Endodermal cell (in vitro differentiated cells): ENCODE measurements around the gene PACS1. TPM values are rescaled to one million over a fixed set of nuclear protein-coding genes. Genes with fewer than 3 reads are reported as not detected.

ENCODE experiments used
- DNase-seq: peaks from one replicate; pipeline ENCODE4 v3.0.0-alpha.2; 2017
- H3K27ac ChIP-seq: 2 replicates; pipeline ENCODE4 v1.5.1; 2013; ENCODE audit warnings: mild to moderate bottlenecking, low read depth, low read length, moderate library complexity
- H3K27me3 ChIP-seq: 2 replicates; pipeline ENCODE4 v1.6.1; 2013; ENCODE audit warnings: mild to moderate bottlenecking, low read length, moderate library complexity; ENCODE audit not compliant: insufficient read depth, control insufficient read depth, poor library complexity, severe bottlenecking
- H3K36me3 ChIP-seq: 2 replicates; pipeline ENCODE4 v1.7.0; 2013; ENCODE audit warnings: mild to moderate bottlenecking, low read length, moderate library complexity; ENCODE audit not compliant: control insufficient read depth, insufficient read depth
- H3K4me1 ChIP-seq: one replicate; pipeline ENCODE4 v1.7.0; 2013; ENCODE audit warnings: low read length; ENCODE audit not compliant: control insufficient read depth, insufficient read depth
- H3K4me3 ChIP-seq: 2 replicates; pipeline ENCODE4 v1.5.1; 2013; ENCODE audit warnings: mild to moderate bottlenecking, low read length, moderate library complexity
- H3K9ac ChIP-seq: 2 replicates; pipeline ENCODE4 v1.6.1; 2013; ENCODE audit warnings: mild to moderate bottlenecking, low read length, moderate library complexity; ENCODE audit not compliant: poor library complexity, severe bottlenecking; ENCODE audit errors: extremely low read depth
- H3K9me3 ChIP-seq: 2 replicates; pipeline ENCODE4 v1.6.1; 2013; ENCODE audit warnings: mild to moderate bottlenecking, low read length, moderate library complexity; ENCODE audit not compliant: control insufficient read depth
- H3K27ac Mint-ChIP-seq: 2 replicates; pipeline ENCODE4 v1.8.0; 2020; ENCODE audit warnings: mixed read lengths
- H3K27me3 Mint-ChIP-seq: 2 replicates; pipeline ENCODE4 v1.8.0; 2021; ENCODE audit warnings: mild to moderate bottlenecking, mixed read lengths; ENCODE audit not compliant: insufficient read depth
- H3K36me3 Mint-ChIP-seq: 2 replicates; pipeline ENCODE4 v1.8.0; 2020; ENCODE audit warnings: low read depth, mixed read lengths
- H3K4me1 Mint-ChIP-seq: 2 replicates; pipeline ENCODE4 v1.8.0; 2020; ENCODE audit warnings: mixed read lengths
- H3K4me3 Mint-ChIP-seq: 2 replicates; pipeline ENCODE4 v1.8.0; 2020; ENCODE audit warnings: mild to moderate bottlenecking, moderate library complexity, mixed read lengths
- H3K9me3 Mint-ChIP-seq: 2 replicates; pipeline ENCODE4 v1.8.0; 2020; ENCODE audit warnings: mild to moderate bottlenecking, mixed read lengths
- WGBS, 2 experiments: methylation state at CpG; one replicate each; pipeline versions ENCODE4 v1.1.5 to v1.1.7; 2013; ENCODE audit warnings: missing lambda C conversion rate in 2 of 2, mixed read lengths in 1 of 2; ENCODE audit not compliant: insufficient coverage in 1 of 2, insufficient read length in 1 of 2; 5-methylcytosine and 5-hydroxymethylcytosine counted together
- total RNA-seq, 2 donors: library from RNA; stranded (reverse); fragmentation: NEBNext Ultra II Directional in 1 of 2; extraction: Animal tissue kit (Norgen Biotek cat#: 25700) in 1 of 2; gene quantifications; 2 replicates in 1 of 2; 3 replicates in 1 of 2; pipeline ENCODE4 v1.2.1, GENCODE V29; 2021
- TF ChIP-seq, protein P1 (sequence below): fragments of 200-600 bp; sonication (generic); conservative IDR thresholded peaks from 2 replicates; pipeline ENCODE4 v1.5.0; 2021; ENCODE audit warnings: antibody characterized with exemption, mild to moderate bottlenecking

The PACS1 gene
- total RNA-seq, 2 donors from 2014 or later: 67.0 to 67.1 TPM

DNA sequence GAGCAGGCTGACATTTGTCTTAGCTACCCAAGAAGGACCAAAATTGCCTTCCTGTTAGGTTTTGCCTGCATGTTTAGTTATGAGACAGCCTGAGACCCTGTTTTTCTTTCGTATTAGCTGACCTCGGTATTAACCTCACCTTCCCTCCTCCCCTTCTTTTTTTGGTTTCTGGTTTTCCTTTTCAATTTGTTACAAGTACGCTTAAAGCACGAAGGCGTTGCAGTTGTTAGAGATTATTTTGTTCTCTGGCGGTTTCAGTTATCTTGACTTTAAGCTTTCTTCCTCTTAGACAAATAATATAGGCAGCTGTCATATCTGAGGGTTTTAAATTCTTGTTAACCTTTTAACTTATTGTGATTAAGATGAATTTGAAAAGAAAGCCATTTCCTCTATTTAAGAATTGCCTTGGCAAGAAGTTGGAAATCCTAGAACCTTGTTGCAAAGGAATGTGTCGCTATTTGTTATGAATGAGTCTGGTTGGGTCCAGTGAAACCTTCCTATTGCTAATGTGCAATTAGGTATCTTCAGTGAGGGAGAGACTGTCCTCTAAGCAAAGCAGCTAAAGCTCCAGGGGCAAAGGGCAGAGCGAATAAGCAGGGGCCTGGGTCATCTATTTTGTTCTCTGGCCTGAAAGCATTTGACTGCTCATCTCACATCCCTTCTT lies 45.7 kb downstream of the PACS1 start:
- H3K27ac ChIP-seq: no peak overlapping the region
- WGBS, 2 experiments: 78 to 81% methylated on average over 6 to 7 of the region's 8 CpGs
- Mint-ChIP-seq H3K4me3 (no peak overlapping the region), H3K4me1 (peaks cover 62% of the 10 kb centered on the region), H3K27ac (no peak overlapping the region), H3K9me3 (no peaks in the 10 kb centered on the region), H3K27me3 (no peaks in the 10 kb centered on the region), H3K36me3 (no peaks in the 10 kb centered on the region)
- H3K27me3 ChIP-seq: no peaks in the 10 kb centered on the region
- no peak overlapping the region for H3K4me3 ChIP-seq
- no peaks in the 10 kb centered on the region for H3K36me3 ChIP-seq
- no peaks in the 10 kb centered on the region for H3K9me3 ChIP-seq
- no peak for DNase-seq
- TF ChIP-seq, protein P1, sequence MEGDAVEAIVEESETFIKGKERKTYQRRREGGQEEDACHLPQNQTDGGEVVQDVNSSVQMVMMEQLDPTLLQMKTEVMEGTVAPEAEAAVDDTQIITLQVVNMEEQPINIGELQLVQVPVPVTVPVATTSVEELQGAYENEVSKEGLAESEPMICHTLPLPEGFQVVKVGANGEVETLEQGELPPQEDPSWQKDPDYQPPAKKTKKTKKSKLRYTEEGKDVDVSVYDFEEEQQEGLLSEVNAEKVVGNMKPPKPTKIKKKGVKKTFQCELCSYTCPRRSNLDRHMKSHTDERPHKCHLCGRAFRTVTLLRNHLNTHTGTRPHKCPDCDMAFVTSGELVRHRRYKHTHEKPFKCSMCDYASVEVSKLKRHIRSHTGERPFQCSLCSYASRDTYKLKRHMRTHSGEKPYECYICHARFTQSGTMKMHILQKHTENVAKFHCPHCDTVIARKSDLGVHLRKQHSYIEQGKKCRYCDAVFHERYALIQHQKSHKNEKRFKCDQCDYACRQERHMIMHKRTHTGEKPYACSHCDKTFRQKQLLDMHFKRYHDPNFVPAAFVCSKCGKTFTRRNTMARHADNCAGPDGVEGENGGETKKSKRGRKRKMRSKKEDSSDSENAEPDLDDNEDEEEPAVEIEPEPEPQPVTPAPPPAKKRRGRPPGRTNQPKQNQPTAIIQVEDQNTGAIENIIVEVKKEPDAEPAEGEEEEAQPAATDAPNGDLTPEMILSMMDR: no peak
- peaks cover 21% of the 10 kb centered on the region for H3K4me1 ChIP-seq
- no peak overlapping the region for H3K9ac ChIP-seq

DNA sequence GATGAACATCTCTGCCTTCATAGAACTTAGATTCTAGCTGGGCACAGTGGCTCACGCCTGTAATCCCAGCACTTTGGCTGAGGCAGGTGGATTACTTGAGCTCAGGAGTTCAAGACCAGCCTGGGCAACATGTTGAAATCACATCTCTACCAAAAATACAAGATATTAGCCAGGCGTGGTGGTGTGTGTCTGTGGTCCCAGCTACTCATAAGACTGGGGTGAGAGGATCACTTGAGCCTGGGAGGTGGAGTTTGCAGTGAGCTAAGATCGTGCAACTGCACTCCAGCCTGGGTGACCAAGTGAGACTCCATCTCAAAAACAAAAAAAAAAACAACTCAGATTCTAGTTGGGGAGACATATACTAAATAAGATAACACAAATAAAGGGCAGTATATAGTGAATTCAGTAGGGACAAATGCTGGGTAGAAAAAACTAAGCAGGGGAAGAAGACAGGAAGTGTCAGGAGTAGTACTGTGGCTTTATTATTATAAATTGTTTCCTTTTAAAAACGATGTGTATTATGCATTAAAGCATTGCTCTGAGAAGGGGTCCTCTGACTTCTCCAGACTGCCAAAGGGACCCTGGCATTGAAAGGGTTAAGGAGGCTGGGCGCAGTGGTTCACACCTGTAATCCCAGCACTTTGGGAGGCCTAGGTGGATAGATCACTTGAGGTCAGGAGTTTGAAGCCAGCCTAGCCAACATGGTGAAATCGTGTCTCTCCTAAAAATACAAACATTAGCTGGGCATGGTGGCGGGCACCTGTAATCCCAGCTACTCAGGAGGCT lies 46.7 kb downstream of the PACS1 start:
- Histone ChIP-seq H3K27me3 (no peaks in the 10 kb centered on the region), H3K36me3 (no peaks in the 10 kb centered on the region), H3K27ac (no peak overlapping the region), H3K9me3 (no peaks in the 10 kb centered on the region), H3K9ac (no peak overlapping the region), H3K4me3 (no peak overlapping the region), H3K4me1 (peaks cover 21% of the 10 kb centered on the region)
- Mint-ChIP-seq H3K36me3 (no peaks in the 10 kb centered on the region), H3K4me1 (peaks cover 62% of the 10 kb centered on the region), H3K27ac (no peak overlapping the region), H3K9me3 (no peaks in the 10 kb centered on the region), H3K4me3 (no peak overlapping the region), H3K27me3 (no peaks in the 10 kb centered on the region)
- DNase-seq: peak; percentile 53
- TF ChIP-seq, protein P1: no peak
- WGBS, 2 experiments: 79 to 80% methylated on average over 4 to 6 of the region's 7 CpGs

DNA sequence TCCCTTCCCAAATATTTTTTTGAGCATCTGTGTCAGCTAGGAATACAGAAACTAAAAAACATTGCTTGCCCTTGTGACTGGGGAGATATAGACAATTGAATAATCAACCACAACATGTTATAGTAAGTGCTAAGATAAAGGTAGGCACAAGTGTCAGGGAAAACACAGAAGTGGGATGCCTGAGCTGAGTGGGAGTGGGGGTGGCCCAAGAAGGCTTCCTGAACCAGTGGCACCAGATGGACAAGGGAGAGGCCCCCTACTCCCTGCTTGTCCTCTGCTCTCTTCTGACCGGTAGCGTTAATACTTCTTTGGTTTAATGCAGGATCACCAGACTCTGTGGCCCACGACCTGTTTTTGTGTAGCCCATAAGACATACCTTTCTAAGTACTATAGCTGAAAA lies 48.8 kb downstream of the PACS1 start:
- TF ChIP-seq, protein P1: no peak
- H3K4me3 ChIP-seq: peak overlapping the region; percentile 16
- peak overlapping the region; percentile 72 for H3K9ac ChIP-seq
- H3K9me3 ChIP-seq: no peaks in the 10 kb centered on the region
- no peak for DNase-seq
- H3K36me3 ChIP-seq: no peaks in the 10 kb centered on the region
- H3K4me1 Mint-ChIP-seq: peaks cover 47% of the 10 kb centered on the region
- peaks cover 21% of the 10 kb centered on the region for H3K4me1 ChIP-seq
- peak overlapping the region; percentile 99 for H3K27ac Mint-ChIP-seq
- no peaks in the 10 kb centered on the region for H3K9me3 Mint-ChIP-seq
- H3K27ac ChIP-seq: peak overlapping the region; percentile 81
- no peaks in the 10 kb centered on the region for H3K27me3 Mint-ChIP-seq
- no peaks in the 10 kb centered on the region for H3K27me3 ChIP-seq
- WGBS, 2 experiments: 58% methylated on average over 3 of the region's 3 CpGs; no CpG with 5 or more reads in 1 of the 2 experiments
- H3K4me3 Mint-ChIP-seq: no peak overlapping the region
- H3K36me3 Mint-ChIP-seq: no peaks in the 10 kb centered on the region
